ENCODE results near the gene SSTR3. TPM values are rescaled to one million over a fixed set of nuclear protein-coding genes. Genes with fewer than 3 reads are reported as not detected.
A peak's percentile ranks its signal among the peaks of the same experiment; 100 is the strongest.

The SSTR3 gene
- total RNA-seq, 1 experiment from 2014 or later, result 0.08 TPM

DNA sequence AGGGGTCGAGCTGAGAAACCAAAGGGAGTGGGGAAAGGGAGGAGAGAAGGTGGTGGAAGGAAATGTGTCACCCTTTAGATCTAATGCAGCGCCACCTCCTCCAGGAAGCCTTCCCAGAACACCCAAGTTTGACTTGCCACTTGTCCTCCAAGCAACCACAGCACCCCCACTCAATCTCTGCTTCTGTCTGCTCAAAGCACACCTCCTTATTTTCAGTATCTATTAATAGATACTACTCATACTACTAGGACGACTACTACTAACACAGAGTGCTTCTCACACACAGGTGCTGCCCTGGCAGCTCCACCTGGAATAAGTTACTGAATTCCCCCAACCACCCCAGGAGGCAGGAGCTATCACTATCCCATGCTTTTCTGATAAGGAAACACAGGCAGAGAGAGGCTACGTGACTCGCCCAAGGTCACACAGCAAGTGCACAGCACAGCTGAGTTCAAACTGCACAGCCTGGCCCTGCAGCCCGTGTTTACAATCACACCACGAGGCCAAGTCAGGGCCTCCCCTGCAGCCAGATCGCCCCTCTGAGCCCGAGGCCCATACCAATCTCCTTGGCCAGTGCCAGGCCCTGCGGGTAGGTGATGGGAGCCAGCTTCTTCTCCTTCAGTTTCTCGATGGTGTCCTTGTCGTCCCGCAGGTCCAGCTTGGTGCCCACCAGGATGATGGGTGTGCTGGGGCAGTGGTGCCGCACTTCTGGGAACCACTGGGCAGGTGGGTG is 18.6 kb upstream of the SSTR3 start:
- no peaks in the 10 kb centered on the region for H3K27me3 ChIP-seq (ENCODE audit: control insufficient read depth, insufficient read depth, low read length)
- CTCF ChIA-PET, result no interaction called here
- POLR2A ChIA-PET, result no interaction called here
- no peak for ATAC-seq
- H3K4me3 ChIP-seq (ENCODE audit: low read depth in 2 of 2, low read length in 2 of 2), result no peak overlapping the region
- H3K4me1 ChIP-seq (ENCODE audit: control insufficient read depth, insufficient read depth, low read length), result peaks cover 21% of the 10 kb centered on the region
- BruUV-seq (replicated peaks), result no TSS peak
- DNase-seq (ENCODE audit: low read depth, low spot score), result no peak
- TF ChIP-seq SIN3A (IDR thresholded peaks at IDR 0.05; ENCODE audit: borderline replicate concordance, insufficient read depth, low read depth, low read length) (no peak), POLR2AphosphoS5 (IDR thresholded peaks at IDR 0.05; ENCODE audit: low read depth, low read length) (no peak)
- in situ Hi-C loops (cut with HindIII; ENCODE audit: low pct_unique_long_range_greater_than_20kb, low sequenced_read_pairs), result no loop called here
- H3K27ac ChIP-seq (ENCODE audit: low read length), result no peak overlapping the region
- intact Hi-C loops (cut with micrococcal nuclease; ENCODE audit: unreplicated experiment), result no loop called here
- H3K36me3 ChIP-seq (ENCODE audit: control insufficient read depth, insufficient read depth, low read length), result no peaks in the 10 kb centered on the region
- H3K9me3 ChIP-seq (ENCODE audit: control insufficient read depth, insufficient read depth, low read depth, low read length), result no peaks in the 10 kb centered on the region

- H3K4me3 ChIP-seq (ENCODE audit: low read depth in 2 of 2, low read length in 2 of 2), result no peak overlapping the region
- BruUV-seq (replicated peaks), result no TSS peak
- intact Hi-C loops (cut with micrococcal nuclease; ENCODE audit: unreplicated experiment) (no loop called here), in situ Hi-C loops (cut with HindIII; ENCODE audit: low pct_unique_long_range_greater_than_20kb, low sequenced_read_pairs) (no loop called here)
- peak overlapping the region; percentile 59; the same call in 1 of the 2 replicates for H3K27ac ChIP-seq (ENCODE audit: low read length)
- DNase-seq (ENCODE audit: low read depth, low spot score), result no peak
- POLR2A ChIA-PET, result no interaction called here
- no peaks in the 10 kb centered on the region for H3K27me3 ChIP-seq (ENCODE audit: control insufficient read depth, insufficient read depth, low read length)
- no peaks in the 10 kb centered on the region for H3K36me3 ChIP-seq (ENCODE audit: control insufficient read depth, insufficient read depth, low read length)
- CTCF ChIA-PET, result interaction anchor here (1.4 to 1.5 kb wide), 2 partner anchors 13 to 31 kb away, joined by 3 to 4 read pairs; no protein-coding TSS in a partner anchor
- ATAC-seq, result peak; percentile 66
- peaks cover 21% of the 10 kb centered on the region for H3K4me1 ChIP-seq (ENCODE audit: control insufficient read depth, insufficient read depth, low read length)
- TF ChIP-seq POLR2AphosphoS5 (IDR thresholded peaks at IDR 0.05; ENCODE audit: low read depth, low read length) (no peak), SIN3A (IDR thresholded peaks at IDR 0.05; ENCODE audit: borderline replicate concordance, insufficient read depth, low read depth, low read length) (no peak), REST (IDR thresholded peaks at IDR 0.05; ENCODE audit: insufficient read depth in 1 of 2, low read depth in 2 of 2, low read length in 1 of 2) (no peak), TCF7L2 (IDR thresholded peaks at IDR 0.05; ENCODE audit: low read depth, low read length) (no peak)
- TF ChIP-seq, protein P1, sequence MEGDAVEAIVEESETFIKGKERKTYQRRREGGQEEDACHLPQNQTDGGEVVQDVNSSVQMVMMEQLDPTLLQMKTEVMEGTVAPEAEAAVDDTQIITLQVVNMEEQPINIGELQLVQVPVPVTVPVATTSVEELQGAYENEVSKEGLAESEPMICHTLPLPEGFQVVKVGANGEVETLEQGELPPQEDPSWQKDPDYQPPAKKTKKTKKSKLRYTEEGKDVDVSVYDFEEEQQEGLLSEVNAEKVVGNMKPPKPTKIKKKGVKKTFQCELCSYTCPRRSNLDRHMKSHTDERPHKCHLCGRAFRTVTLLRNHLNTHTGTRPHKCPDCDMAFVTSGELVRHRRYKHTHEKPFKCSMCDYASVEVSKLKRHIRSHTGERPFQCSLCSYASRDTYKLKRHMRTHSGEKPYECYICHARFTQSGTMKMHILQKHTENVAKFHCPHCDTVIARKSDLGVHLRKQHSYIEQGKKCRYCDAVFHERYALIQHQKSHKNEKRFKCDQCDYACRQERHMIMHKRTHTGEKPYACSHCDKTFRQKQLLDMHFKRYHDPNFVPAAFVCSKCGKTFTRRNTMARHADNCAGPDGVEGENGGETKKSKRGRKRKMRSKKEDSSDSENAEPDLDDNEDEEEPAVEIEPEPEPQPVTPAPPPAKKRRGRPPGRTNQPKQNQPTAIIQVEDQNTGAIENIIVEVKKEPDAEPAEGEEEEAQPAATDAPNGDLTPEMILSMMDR (IDR thresholded peaks at IDR 0.05), result no peak
- H3K9me3 ChIP-seq (ENCODE audit: control insufficient read depth, insufficient read depth, low read depth, low read length), result no peaks in the 10 kb centered on the region
Observed at GRCh38 chr22:37229805-37230672, 17.8 kb upstream of the SSTR3 start.

All from Panc1 (cell line).